HG02623 (cell line): Measurements from ENCODE around the gene UTS2B.

Source experiments
- ATAC-seq: cut with Tn5 transposase; IDR thresholded peaks from one replicate; pipeline ENCODE4 v1.9.1; 2021; ENCODE audit warnings: moderate library complexity; ENCODE audit not compliant: unreplicated experiment

UTS2B gene, protein sequence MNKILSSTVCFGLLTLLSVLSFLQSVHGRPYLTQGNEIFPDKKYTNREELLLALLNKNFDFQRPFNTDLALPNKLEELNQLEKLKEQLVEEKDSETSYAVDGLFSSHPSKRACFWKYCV

DNA sequence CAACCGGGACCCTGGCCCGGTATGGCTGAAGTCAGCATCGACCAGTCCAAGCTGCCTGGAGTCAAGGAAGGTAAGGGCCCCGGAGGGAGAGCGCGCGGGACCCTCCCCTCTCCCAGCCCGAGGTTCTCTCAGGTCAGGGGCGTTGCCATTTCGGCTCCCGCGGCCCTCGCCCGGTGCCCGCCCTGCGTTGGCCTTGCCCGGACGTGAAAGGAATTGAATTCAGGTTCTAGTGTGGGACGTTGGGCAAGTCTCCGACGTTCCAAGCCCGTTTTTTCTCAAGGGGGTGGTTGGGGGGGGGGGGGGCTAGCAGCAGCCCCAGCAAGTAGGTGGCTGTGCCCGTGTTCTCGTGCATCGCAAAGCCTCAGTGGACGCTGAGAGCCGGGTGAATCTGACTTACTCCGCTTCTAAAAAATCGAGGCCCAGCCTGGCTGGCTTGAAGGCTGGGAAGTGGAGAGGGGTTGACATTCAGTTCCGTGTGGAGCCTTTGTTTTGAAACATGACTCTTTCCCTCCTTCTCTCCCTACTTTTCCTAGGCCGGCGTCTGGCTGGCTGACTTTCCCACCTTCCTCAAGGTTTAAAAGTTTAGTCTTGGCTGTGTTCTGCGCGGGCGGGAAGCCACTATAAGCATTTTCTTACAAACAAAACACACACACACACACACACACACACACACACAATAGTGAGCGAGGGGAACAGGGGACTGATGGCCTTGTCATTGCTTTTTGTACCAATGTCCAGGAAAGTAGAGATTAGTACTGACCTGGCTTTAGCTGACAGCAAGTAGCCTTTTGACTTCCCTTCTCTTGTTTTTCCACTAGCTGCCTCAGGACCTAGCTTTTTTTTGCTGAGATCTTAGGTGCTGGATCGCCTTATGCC is at the start of gene UTS2B:
UTS2B (minus strand) TSS at position 873 of the 876 bp plus-strand sequence. CDS start 48,337 bp downstream, outside the sequence.
- peak; percentile 33 for ATAC-seq

DNA sequence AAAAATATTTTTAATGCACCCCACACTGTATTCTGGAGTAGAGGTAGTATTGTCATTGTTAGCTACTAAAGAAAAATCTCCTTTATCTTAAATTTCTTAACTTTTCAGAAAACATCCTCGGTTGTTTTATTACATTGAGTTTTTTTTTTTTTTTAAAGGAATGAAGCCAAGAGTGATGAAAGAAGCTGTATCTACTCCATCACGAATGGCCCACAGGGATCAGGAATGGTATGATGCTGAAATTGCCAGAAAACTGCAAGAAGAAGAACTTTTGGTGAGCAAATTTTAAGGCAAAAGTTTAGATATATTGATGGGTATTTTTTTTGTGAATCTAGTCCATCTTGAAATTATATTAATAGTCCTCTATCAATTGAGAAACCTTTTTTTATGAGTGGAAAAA is 49.7 kb upstream of the UTS2B start:
- no peak for ATAC-seq

DNA sequence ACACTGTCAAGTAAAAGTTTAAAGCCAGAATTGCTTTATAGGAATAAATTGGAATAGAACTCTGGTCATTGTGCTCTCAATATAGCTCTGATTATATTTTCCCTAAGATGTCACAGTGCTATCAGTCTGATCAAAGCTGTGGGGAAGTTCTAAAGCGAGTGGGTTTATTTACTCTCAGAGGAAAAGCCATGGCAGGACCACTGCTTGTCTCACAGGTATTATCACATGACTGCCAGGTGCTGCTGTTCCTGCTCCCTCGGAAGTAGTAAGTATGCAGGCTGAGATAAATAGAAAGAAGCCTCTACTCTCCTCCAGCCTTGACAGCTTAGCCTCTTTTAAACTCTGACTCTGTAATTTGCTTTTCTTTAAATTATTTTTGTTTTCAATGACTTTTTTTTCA is 49.1 kb upstream of the UTS2B start:
- no peak for ATAC-seq

DNA sequence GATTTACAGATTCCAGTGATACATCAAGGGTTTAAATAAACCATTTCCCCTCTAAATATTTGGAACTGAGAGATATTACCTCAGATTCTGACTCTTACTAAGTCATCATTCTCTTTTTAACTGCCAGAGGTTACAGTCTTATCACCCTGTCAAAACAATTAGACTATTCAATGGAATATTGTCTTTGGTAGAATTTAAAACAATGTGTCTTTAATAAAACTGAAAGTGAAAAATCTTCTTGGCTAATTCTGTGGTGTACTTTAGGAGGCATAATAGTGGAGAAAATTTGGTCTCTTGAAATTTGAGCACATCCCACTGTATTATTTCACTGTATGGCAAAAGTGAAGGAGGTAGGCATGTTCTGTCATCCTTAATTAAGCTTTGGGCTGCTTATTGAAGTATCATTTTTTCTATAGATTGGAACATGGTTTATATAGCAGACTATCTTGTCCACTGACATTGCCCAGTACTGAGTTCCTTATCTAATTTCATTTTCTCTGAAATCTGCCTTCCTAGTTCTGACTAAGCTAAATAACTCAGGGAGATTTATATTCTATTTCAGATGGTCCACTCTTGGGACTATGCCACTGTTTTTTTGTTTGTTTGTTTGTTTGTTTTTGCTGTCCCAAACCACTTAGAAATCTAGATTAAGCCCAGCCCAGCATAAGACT is 48.0 kb upstream of the UTS2B start:
- ATAC-seq, result no peak

DNA sequence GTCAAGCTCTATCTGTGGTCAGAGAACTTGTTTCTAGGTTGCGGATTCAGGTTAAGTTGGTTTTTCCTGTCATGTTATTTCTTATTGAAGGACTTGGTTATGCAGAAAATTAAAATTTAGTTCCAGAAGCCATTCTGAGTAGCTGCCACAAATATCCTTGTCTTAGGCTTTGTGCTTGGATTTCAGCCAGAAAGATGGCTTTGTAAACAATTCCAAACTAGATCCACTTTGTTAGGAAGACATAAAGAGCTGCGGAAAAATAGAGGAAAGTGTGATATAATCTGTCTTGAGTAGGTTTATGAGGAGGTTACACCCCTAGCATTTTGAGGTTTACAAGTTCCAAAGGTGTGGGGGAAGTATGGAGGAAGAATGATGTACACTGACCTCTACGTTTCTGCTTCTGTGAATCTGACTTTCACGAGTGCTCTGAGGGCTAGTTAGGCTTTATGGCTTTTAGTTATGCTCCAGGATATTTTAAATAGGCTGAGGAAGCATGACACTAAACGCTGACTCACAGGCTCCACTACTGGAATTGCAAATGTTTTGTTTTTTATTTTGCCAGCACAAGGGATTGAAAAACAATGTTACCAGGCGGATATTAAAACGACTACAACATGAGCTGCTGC is 46.3 kb upstream of the UTS2B start:
- no peak for ATAC-seq

DNA sequence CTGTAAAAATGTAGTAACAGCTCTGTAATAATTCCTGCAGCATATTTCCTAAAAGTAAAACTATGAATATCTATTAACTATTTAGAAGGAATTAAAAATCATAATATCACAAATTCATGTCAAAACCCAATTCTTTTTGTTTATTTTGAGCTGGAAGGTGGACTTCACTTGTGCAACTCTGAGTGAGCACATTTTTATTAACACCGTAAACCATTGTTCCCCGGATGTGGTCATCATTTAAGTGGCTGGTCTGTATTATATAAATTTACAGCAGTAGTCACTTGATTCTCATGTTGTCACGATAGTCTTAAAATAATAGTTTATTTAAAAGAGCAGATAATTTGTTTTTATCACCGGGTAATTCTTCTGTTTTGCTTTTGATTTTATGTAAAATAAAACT is 43.0 kb upstream of the UTS2B start:
- no peak for ATAC-seq

DNA sequence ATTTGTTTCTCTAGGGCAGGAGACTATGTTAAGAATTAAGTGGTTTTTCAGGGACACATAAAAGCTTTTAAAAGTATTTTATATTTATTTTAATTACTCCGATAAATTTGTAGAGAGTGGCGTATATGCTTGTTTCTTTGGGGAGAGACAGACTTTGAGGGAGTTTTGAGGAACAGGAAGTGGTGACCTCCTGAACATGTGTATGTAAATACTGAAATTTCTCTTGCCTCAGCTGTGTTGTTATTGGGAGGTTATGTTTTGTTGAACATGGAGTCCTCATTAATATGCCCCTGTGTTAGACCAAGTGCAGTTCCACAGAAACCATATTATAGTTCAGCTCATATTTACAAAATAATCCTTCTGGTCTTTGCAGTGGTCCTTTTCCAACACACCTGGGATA is 41.8 kb upstream of the UTS2B start:
- peak; percentile 57 for ATAC-seq

DNA sequence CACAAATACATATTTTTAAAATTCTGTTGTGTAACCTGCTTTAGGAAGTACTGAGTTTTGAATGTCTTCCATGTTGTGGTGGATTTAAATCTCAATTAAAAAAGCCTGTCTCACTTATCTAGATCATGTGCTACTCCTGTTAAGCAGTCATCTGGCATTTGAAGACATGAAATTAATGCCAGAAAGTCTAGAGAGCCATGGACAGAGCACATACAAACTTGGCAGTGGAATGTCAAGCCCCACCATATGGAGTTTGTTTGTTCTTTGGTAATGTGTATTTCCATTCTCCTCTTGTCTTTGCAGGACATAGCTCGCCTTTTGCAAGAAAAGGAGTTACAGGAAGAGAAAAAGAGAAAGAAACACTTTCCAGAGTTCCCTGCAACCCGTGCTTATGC is 39.3 kb upstream of the UTS2B start:
- no peak for ATAC-seq

DNA sequence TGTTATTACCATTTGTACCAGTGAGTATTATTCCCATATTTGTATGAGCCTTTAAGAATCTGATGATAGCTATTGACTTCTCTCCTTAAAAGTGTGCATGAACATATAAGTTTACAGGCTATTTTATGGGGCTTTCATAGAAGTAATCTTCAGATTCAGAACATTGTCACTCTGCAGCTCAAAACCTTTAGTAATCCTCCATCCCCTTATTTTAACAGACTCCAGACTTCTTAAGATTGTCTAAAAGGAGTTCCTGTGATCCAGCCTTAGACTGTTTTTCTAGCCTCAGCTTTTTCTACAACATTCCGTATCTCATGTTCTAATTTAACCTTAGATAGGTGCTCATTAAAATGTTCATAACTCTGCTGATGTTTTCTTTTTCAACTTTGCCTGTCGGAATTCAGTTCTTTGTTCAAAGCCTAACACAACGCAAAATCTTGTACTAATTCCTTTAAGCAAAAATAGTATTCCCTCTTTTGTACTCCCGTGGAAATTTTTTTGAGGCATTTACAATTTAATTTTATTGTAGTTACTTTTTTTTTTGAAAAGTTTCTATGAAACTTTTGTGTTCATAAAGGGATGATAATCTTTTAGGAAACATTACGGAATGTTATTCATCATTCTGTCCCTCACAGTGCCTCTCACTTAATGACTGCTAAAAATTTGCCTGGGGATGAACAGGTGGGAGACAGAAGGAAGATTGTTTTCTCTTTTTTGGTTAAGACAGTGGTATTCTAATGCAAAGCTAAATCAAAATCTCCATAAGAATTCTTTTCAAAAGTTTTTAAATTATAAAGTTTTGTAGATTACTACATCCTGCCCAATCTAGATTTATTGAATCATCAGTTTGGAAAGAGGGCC is 38.7 kb upstream of the UTS2B start:
- ATAC-seq, result no peak

DNA sequence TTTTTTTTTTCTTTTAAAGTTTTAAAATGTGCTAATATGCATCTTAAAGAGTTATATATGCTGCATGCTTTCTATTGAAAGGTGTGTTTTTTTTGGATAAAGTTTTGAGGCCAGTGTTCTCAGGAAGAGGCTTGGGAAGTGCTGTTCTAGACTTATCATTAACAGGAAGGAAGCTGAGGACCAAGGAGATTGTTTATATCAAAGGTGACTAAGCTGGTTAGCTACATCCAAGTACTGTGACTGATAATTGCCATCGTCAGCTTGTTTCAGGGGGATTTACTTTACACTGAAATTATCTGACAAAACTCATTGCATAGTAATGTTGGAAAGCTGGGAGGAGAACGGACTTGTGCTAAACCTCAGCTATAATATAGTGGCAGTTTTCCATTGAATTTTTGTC is 36.3 kb upstream of the UTS2B start:
- ATAC-seq, result no peak

DNA sequence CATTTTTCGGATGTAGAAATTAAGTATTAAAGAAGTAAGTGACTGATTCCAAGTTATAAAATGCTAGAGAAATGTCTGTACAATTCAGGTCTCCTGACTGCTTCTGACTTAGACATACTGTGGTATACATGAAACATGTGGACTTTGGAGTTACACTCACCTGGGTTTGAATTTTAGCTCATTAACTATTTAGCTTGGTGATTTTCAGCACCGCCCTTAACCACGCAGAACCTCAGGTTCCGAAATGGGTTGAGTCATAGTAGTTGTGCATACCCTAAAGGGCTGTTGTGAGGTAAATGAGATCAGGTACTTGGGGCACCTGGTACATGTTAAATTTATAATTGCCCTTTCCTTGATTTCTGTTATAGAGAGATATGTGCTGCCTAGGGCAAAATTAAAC is 32.9 kb upstream of the UTS2B start:
- no peak for ATAC-seq

DNA sequence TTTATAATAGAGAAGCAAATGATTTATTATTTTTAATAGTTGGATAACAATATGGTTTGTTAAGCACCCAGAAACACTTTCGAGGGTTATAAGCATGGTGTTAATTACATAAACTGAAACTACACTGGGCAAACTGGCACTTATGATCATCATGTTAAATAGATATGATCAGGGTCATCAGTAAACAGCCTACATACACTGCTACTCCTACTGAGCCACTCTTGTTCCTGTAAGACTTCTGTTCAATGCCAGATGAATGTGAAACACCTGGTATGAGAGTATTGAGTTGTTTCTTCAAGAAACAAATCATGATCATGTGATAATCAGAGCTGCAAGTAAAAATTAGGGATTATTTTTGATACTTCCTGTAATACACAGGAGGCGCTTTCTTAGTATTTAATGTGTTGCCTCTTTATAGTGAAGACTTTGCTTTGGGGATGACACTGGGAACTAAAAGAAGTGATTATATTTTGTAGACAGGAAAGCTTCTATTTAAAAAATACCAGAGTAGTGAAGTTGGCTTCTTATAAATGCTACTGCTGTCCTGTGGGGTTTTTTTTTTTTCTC is 32.3 kb upstream of the UTS2B start:
- ATAC-seq, result no peak

DNA sequence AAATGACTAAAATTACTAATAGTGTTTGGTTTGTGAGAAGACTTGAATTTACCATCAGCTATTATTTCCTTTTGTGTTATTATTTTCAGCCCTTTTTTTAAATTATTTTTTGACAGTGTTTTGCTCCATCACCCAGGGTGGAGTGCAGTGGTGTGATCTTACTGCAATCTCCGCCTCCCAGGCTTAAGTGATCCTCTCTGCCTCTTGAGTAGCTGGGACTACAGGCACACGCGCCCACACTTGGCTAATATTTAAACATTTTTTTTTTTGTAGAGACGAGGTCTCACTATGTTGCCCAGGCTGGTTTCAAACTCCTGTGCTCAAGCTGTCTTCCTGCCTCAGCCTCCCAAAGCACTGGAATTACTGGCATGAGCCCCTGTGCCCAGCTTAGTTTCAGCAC is 31.7 kb upstream of the UTS2B start:
- no peak for ATAC-seq

DNA sequence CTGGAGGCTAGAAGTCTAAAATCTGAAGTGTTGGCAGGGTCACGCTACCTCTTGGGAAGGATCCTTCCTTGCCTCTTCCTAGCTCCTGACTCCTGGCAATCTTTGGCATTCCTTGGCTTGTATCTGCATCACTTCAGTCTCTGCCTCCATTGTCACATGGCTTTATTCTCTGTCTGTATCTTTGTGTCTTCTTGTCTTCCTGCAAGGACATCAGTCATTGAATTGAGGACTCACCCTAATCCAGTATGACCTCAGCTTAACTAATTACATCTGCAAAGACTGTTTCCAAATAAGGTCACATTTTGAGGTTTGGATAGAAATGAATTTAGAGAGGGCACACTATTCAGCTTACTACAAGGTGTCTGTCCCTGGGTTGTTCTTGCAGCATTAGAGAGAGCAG is 31.1 kb upstream of the UTS2B start:
- ATAC-seq, result no peak

DNA sequence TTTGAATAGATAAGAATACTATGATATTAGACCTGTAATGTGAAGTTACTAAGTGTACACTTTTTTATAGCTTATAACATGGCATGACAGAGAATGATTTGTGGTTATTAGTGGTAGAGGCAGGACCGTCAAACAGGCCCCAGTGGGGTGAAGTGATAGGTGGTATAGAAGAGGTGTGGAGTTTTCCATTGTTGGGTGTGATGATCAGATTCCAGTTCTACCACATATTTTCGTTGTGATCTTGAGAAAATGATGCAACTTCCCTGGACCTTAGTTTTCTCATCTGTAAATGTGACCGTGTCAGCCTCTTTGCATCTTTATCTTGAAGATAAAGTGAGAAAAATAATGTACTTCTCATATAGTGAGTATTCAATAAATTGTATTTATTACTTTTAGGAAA is 30.3 kb upstream of the UTS2B start:
- no peak for ATAC-seq

DNA sequence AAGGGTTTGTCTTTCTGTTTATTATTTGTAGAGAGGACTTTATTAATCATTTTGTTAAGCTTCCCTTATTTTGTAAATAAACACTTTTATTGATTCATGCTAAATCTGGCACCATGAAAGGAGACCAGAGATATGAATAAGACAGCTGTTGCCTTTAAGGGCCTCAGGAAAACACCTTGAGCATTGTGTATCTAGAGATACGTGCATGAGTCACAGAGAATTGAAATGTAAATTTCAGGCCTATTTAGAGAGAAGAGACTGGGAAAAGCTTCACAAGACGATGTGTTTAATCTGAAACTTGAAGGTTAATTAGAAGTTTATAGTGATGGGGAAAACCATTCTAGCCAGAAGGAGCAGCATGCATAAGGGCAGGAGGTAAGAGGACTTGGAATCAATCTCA is 28.6 kb upstream of the UTS2B start:
- ATAC-seq, result no peak

DNA sequence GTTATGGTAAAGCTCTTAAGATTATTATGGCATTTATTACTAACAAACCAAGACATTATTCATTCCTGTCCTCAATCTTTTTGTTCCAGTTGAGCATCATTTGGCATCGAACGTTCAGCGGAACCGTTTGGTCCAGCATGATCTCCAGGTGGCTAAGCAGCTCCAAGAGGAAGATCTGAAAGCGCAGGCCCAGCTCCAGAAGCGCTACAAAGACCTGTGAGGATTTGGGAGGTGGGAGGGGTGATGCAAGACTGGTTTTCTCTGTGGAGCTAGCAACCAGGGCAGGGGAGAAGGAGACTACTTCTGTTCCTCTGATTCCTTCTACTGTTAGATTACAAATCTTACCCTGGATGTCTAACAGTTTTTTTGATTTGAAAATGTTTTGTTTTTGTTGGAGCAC is 27.6 kb upstream of the UTS2B start:
- ATAC-seq, result no peak

DNA sequence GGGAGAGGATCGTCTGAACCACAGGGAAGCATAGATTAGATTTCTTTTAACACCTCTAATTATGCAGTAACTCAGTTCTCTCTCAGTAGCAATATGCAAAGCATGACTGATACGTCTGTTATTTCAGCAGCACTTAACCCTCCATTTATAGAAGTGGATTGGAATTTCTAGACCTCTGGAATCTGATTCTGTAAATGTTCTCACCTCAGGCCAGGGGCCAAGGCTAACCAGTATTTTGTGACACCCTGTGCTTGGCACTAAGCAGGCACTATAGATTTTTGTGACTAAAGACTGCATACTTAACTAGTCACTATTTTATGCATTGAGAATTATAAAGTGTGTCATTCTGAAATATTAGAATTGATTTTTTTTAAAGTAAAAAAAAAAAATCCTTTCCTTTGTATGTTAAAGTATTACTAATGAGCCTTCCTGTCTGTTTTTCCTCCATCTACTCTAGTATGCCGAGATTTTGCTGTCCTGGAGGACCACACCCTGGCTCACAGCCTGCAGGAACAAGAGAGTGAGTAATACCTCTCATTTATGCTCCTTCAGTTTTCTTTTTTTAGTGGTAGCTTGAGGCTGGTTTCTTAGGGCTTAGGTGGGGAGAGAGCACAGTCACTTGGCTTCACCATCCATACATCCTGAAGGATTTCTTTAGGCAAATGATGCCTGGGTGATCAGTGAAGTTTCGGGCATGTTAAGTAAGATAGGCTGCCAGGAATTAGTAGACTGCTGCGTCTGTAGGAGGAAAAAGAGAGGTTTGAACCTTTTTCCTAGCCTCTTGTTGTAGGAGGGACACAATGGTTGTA is 26.5 kb upstream of the UTS2B start:
- no peak for ATAC-seq

DNA sequence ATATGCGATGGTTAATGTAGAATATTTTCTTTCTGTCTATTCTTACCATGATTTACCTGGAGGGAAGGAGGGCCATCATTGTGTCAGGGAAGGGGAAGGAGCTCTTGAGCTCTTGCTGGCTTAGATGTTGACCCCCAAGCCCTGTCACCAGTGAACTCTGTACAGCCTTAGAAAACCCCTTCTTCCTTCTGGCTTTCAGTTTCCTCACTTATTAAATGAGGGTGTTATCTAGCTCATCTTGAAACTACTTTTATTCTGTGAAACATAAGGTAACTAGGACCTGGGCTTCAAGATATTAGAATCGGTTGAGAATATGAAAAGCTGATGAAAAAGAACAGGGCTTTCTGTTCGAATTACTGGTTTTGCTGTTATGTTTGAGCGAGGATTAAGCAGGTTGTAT is 25.1 kb upstream of the UTS2B start:
- ATAC-seq, result peak; percentile 79
